Measurements from ENCODE around the gene ATP8B2.
"Not testable (repeated sequence)": the region's sequence is repeated elsewhere in the genome, so short reads cannot be mapped to it uniquely, and the experiment has no call there.

ATP8B2 gene

GRCh38 chr1:154353966-154354365 is 28.6 kb downstream of the ATP8B2 start:
- no peaks in the 10 kb centered on the region for H3K36me3 ChIP-seq

GRCh38 chr1:154358519-154358918 is 33.2 kb downstream of the ATP8B2 start:
- TF ChIP-seq, protein P1, sequence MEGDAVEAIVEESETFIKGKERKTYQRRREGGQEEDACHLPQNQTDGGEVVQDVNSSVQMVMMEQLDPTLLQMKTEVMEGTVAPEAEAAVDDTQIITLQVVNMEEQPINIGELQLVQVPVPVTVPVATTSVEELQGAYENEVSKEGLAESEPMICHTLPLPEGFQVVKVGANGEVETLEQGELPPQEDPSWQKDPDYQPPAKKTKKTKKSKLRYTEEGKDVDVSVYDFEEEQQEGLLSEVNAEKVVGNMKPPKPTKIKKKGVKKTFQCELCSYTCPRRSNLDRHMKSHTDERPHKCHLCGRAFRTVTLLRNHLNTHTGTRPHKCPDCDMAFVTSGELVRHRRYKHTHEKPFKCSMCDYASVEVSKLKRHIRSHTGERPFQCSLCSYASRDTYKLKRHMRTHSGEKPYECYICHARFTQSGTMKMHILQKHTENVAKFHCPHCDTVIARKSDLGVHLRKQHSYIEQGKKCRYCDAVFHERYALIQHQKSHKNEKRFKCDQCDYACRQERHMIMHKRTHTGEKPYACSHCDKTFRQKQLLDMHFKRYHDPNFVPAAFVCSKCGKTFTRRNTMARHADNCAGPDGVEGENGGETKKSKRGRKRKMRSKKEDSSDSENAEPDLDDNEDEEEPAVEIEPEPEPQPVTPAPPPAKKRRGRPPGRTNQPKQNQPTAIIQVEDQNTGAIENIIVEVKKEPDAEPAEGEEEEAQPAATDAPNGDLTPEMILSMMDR (IDR thresholded peaks at IDR 0.05), result no peak
- no peak overlapping the region for H3K4me3 ChIP-seq (ENCODE audit: low read depth in 1 of 2, low read length in 1 of 2)
- peaks cover 18% of the 10 kb centered on the region for H3K27me3 ChIP-seq
- H3K36me3 ChIP-seq, result no peaks in the 10 kb centered on the region
- H3K4me1 ChIP-seq (ENCODE audit: control insufficient read depth in 1 of 2, insufficient read depth in 1 of 2, low read depth in 1 of 2, low read length in 1 of 2), result peaks cover 10 to 15% of the 10 kb centered on the region in 2 experiments
- no peaks in the 10 kb centered on the region for H3K9me3 ChIP-seq
- no peak overlapping the region for H3K27ac ChIP-seq

More at GRCh38 chr1:154353966-154354365, 28.6 kb downstream of the ATP8B2 start:
- TF ChIP-seq, protein P1 (IDR thresholded peaks at IDR 0.05), result no peak
- H3K9me3 ChIP-seq, result no peaks in the 10 kb centered on the region
- peaks cover 51% of the 10 kb centered on the region for H3K27me3 ChIP-seq
- no peak overlapping the region for H3K4me3 ChIP-seq (ENCODE audit: low read depth in 1 of 2, low read length in 1 of 2)
- peaks cover 31 to 36% of the 10 kb centered on the region in 2 experiments for H3K4me1 ChIP-seq (ENCODE audit: control insufficient read depth in 1 of 2, insufficient read depth in 1 of 2, low read depth in 1 of 2, low read length in 1 of 2)
- H3K27ac ChIP-seq, result peak overlapping the region; percentile 64

GRCh38 chr1:154360288-154360687 is 35.0 kb downstream of the ATP8B2 start:
- no peaks in the 10 kb centered on the region for H3K9me3 ChIP-seq
- no peaks in the 10 kb centered on the region for H3K4me1 ChIP-seq (ENCODE audit: control insufficient read depth in 1 of 2, insufficient read depth in 1 of 2, low read depth in 1 of 2, low read length in 1 of 2)
- no peaks in the 10 kb centered on the region for H3K36me3 ChIP-seq
- no peak overlapping the region for H3K27ac ChIP-seq
- TF ChIP-seq, protein P1 (IDR thresholded peaks at IDR 0.05), result no peak
- no peak overlapping the region for H3K4me3 ChIP-seq (ENCODE audit: low read depth in 1 of 2, low read length in 1 of 2)
- H3K27me3 ChIP-seq, result peaks cover 4% of the 10 kb centered on the region

DNA sequence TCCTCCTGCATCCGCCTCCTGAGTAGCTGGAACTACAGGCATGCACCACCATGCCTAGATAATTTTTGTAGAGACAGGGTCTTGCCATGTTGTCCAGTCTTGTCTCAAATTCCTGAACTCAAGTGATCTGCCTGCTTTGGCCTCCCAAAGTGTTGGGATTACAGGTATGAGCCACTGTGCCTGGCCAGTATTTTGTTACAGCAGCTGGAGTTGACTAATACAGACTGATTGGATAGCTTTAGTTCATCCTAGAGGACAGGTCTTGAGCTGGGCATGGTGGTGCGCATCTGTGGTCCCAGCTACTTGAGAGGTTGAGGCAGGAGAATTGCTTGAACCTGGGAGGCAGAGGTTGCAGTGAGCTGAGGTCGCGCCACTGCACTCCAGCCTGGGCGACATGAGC is 35.6 kb downstream of the ATP8B2 start:
- not testable (repeated sequence) for H3K9me3 ChIP-seq; H3K27me3 ChIP-seq; H3K4me3 ChIP-seq (ENCODE audit: low read depth in 1 of 2, low read length in 1 of 2)

GRCh38 chr1:154361357-154361756 is 36.0 kb downstream of the ATP8B2 start:
- Histone ChIP-seq H3K4me1 (ENCODE audit: control insufficient read depth in 1 of 2, insufficient read depth in 1 of 2, low read depth in 1 of 2, low read length in 1 of 2) (no peaks in the 10 kb centered on the region), H3K27me3 (no peaks in the 10 kb centered on the region), H3K36me3 (no peaks in the 10 kb centered on the region), H3K9me3 (no peaks in the 10 kb centered on the region), H3K27ac (no peak overlapping the region), H3K4me3 (ENCODE audit: low read depth in 1 of 2, low read length in 1 of 2) (no peak overlapping the region)
- TF ChIP-seq, protein P1 (IDR thresholded peaks at IDR 0.05), result no peak

More for the DNA sequence above, 35.6 kb downstream of the ATP8B2 start:
- H3K27ac ChIP-seq; H3K36me3 ChIP-seq; H3K4me1 ChIP-seq (ENCODE audit: control insufficient read depth in 1 of 2, insufficient read depth in 1 of 2, low read depth in 1 of 2, low read length in 1 of 2): not testable (repeated sequence)

DNA sequence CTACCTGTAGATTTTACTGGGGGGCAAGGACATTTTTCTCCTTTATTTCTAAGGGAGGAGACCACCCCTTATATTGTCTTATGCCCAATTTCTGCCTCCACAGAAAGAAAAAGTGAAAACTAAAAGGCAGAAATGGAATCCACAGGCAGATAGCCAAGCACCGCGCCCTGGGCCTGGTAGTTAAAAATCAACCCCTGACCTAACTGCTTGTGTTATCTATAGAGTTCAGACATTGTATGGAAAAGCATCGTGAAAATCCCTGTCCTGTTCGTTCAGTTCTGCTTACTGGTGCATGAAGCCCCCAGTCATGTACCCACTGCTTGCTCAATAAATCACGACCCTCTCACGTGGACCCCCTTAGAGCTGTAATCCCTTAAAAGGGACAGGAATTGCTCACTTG is 46.1 kb downstream of the ATP8B2 start:
- TF ChIP-seq, protein P1 (IDR thresholded peaks at IDR 0.05), result no peak
- peaks cover 10 to 12% of the 10 kb centered on the region in 2 experiments for H3K4me1 ChIP-seq (ENCODE audit: control insufficient read depth in 1 of 2, insufficient read depth in 1 of 2, low read depth in 1 of 2, low read length in 1 of 2)
- H3K4me3 ChIP-seq (ENCODE audit: low read depth in 1 of 2, low read length in 1 of 2), result no peak overlapping the region
- no peaks in the 10 kb centered on the region for H3K9me3 ChIP-seq
- no peaks in the 10 kb centered on the region for H3K36me3 ChIP-seq
- no peak overlapping the region for H3K27ac ChIP-seq
- H3K27me3 ChIP-seq, result no peaks in the 10 kb centered on the region

DNA sequence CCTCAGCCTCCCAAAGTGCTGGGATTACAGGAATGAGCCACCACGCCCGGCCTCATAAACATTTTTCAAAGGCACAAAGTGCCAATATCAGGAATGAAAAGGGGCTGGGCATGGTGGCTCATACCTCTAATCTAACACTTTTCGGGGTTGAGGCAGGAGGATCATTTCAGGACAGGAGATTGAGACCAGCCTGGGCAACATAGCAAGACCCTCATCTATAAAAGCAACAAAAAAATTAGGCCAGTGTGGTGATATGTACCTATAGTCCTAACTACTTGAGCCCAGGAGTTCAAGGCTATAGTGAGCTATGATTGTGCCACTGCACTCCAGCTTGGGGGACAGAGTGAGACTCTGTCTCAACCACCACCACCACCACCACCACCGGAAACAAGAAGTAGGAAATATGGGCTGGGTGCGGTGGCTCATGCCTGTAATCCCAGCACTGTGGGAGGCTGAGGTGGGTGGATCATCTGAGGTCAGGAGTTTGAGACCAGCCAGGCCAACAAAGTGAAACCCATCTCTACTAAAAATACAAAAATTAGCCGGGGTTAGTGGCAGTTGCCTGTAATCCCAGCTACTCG is 48.5 kb downstream of the ATP8B2 start:
- H3K36me3 ChIP-seq; H3K9me3 ChIP-seq; H3K27me3 ChIP-seq; H3K4me3 ChIP-seq (ENCODE audit: low read depth in 1 of 2, low read length in 1 of 2): not testable (repeated sequence)
- Histone ChIP-seq H3K4me1 (ENCODE audit: control insufficient read depth in 1 of 2, insufficient read depth in 1 of 2, low read depth in 1 of 2, low read length in 1 of 2) (peaks cover 10 to 12% of the 10 kb centered on the region in 2 experiments), H3K27ac (peak overlapping the region; percentile 20)

Data from neutrophil (primary cell).